Activated CD4-positive, alpha-beta T cell treated with anti-CD3 and anti-CD28 coated beads, Interleukin-2, amount 50 U/mL, for 4 hours (primary cell): ENCODE measurements around the gene RBM7.

Experiments
- DNase-seq, 2 experiments: peaks; one replicate each; pipeline ENCODE4 v3.0.0-alpha.2; 2020

Gene RBM7

GRCh38 chr11:114400216-114400914, at the start of gene RBM7, which contains the start of gene C11orf71:
TSS of gene RBM7 (plus strand) at chr11:114400666. CDS start at chr11:114400672, 6 bp downstream.
TSS of gene C11orf71 (minus strand) at chr11:114400511. CDS start at chr11:114400331, 180 bp downstream.
- peak; percentile 98 for DNase-seq

- DNase-seq, result no peak
Measured at GRCh38 chr11:114353443-114353842, 47.0 kb upstream of the RBM7 start.

- no peak for DNase-seq
Measured at GRCh38 chr11:114354076-114354475, 46.4 kb upstream of the RBM7 start.

- no peak for DNase-seq
Measured at GRCh38 chr11:114358716-114359115, 41.8 kb upstream of the RBM7 start.

- DNase-seq, result no peak
Measured at GRCh38 chr11:114359342-114359741, 41.1 kb upstream of the RBM7 start.

- DNase-seq, result no peak
Measured at GRCh38 chr11:114362326-114362725, 38.1 kb upstream of the RBM7 start.

- DNase-seq, result no peak
Measured at GRCh38 chr11:114362958-114363357, 37.5 kb upstream of the RBM7 start.

- DNase-seq, result no peak
Measured at GRCh38 chr11:114366331-114367243, 33.9 kb upstream of the RBM7 start.

GRCh38 chr11:114367244-114367957, 33.1 kb upstream of the RBM7 start:
- no peak for DNase-seq

- no peak for DNase-seq
Measured at GRCh38 chr11:114368918-114369680, 31.4 kb upstream of the RBM7 start.

GRCh38 chr11:114375052-114375451, 25.4 kb upstream of the RBM7 start:
- no peak for DNase-seq

- no peak for DNase-seq
Measured at GRCh38 chr11:114377612-114378267, 22.7 kb upstream of the RBM7 start.

- no peak for DNase-seq
Measured at GRCh38 chr11:114379394-114380069, 20.9 kb upstream of the RBM7 start.

- DNase-seq, result no peak
Measured at GRCh38 chr11:114382509-114382908, 18.0 kb upstream of the RBM7 start.

- no peak for DNase-seq
Measured at GRCh38 chr11:114384487-114384886, 16.0 kb upstream of the RBM7 start.

GRCh38 chr11:114386131-114386530, 14.3 kb upstream of the RBM7 start:
- no peak for DNase-seq

- no peak for DNase-seq
Measured at GRCh38 chr11:114386545-114386944, 13.9 kb upstream of the RBM7 start.

- no peak for DNase-seq
Measured at GRCh38 chr11:114392735-114393667, 7.5 kb upstream of the RBM7 start.

GRCh38 chr11:114395736-114396135, 4.7 kb upstream of the RBM7 start:
- no peak for DNase-seq

GRCh38 chr11:114396916-114397315, 3.5 kb upstream of the RBM7 start:
- no peak for DNase-seq
